Osteocyte (in vitro differentiated cells): ENCODE data around the gene CTCFL. TPM values are rescaled to one million over a fixed set of nuclear protein-coding genes. Genes with fewer than 3 reads are reported as not detected.
"Not testable (repeated sequence)": the region's sequence is repeated elsewhere in the genome, so short reads cannot be mapped to it uniquely, and the experiment has no call there.

ENCODE experiments used
- DNase-seq: peaks from one replicate; pipeline ENCODE4 v3.0.0; 2021; ENCODE audit warnings: mixed read lengths; ENCODE audit not compliant: unreplicated experiment; ENCODE audit errors: extremely low spot score
- H3K27ac Mint-ChIP-seq: one replicate; pipeline ENCODE4 v1.8.0; 2021; ENCODE audit warnings: mild to moderate bottlenecking, mixed read lengths; ENCODE audit not compliant: unreplicated experiment
- H3K27me3 Mint-ChIP-seq: one replicate; pipeline ENCODE4 v1.8.0; 2021; ENCODE audit warnings: mixed read lengths; ENCODE audit not compliant: unreplicated experiment
- H3K36me3 Mint-ChIP-seq: one replicate; pipeline ENCODE4 v1.8.0; 2021; ENCODE audit warnings: mixed read lengths; ENCODE audit not compliant: unreplicated experiment
- H3K4me1 Mint-ChIP-seq: one replicate; pipeline ENCODE4 v1.8.0; 2021; ENCODE audit warnings: mixed read lengths; ENCODE audit not compliant: unreplicated experiment
- H3K4me3 Mint-ChIP-seq: one replicate; pipeline ENCODE4 v1.8.0; 2021; ENCODE audit warnings: mild to moderate bottlenecking, moderate library complexity, mixed read lengths; ENCODE audit not compliant: unreplicated experiment
- H3K9me3 Mint-ChIP-seq: one replicate; pipeline ENCODE4 v1.8.0; 2021; ENCODE audit warnings: mixed read lengths; ENCODE audit not compliant: unreplicated experiment
- CTCF ChIP-seq: fragments of 200-600 bp; sonication (generic); IDR thresholded peaks from 2 replicates; pipeline ENCODE4 v1.5.0; 2021; ENCODE audit warnings: antibody characterized with exemption, mild to moderate bottlenecking, moderate library complexity
- total RNA-seq: library from RNA; stranded (reverse); gene quantifications from 2 replicates; pipeline ENCODE4 v1.2.1, GENCODE V29; 2021

CTCFL gene
- total RNA-seq, 1 donor from 2014 or later = not detected

- no peaks in the 10 kb centered on the region for H3K9me3 Mint-ChIP-seq
- H3K27ac Mint-ChIP-seq = no peak overlapping the region
- DNase-seq = no peak
- H3K36me3 Mint-ChIP-seq = no peaks in the 10 kb centered on the region
- peaks cover 10% of the 10 kb centered on the region for H3K27me3 Mint-ChIP-seq
- no peaks in the 10 kb centered on the region for H3K4me1 Mint-ChIP-seq
- H3K4me3 Mint-ChIP-seq = no peak overlapping the region
- no peak for TF ChIP-seq CTCF
Measured at GRCh38 chr20:57522380-57523140, 2.4 kb downstream of the CTCFL start.

GRCh38 chr20:57517904-57518303 is 7.0 kb downstream of the CTCFL start:
- H3K4me1 Mint-ChIP-seq = peaks cover 6% of the 10 kb centered on the region
- H3K27me3 Mint-ChIP-seq = peaks cover 10% of the 10 kb centered on the region
- H3K9me3 Mint-ChIP-seq = no peaks in the 10 kb centered on the region
- no peaks in the 10 kb centered on the region for H3K36me3 Mint-ChIP-seq
- no peak overlapping the region for H3K4me3 Mint-ChIP-seq
- no peak for DNase-seq
- no peak for TF ChIP-seq CTCF
- H3K27ac Mint-ChIP-seq = no peak overlapping the region

GRCh38 chr20:57514273-57514751 is 10.6 kb downstream of the CTCFL start:
- Mint-ChIP-seq H3K4me3 (no peak overlapping the region), H3K36me3 (no peaks in the 10 kb centered on the region), H3K27me3 (no peaks in the 10 kb centered on the region), H3K9me3 (no peaks in the 10 kb centered on the region), H3K27ac (no peak overlapping the region), H3K4me1 (peaks cover 11% of the 10 kb centered on the region)
- DNase-seq = no peak
- TF ChIP-seq CTCF = peak; percentile 92

GRCh38 chr20:57513199-57513598 is 11.7 kb downstream of the CTCFL start:
- Mint-ChIP-seq H3K9me3 (no peaks in the 10 kb centered on the region), H3K4me3 (no peak overlapping the region), H3K4me1 (peaks cover 19% of the 10 kb centered on the region), H3K27me3 (no peaks in the 10 kb centered on the region), H3K36me3 (no peaks in the 10 kb centered on the region), H3K27ac (no peak overlapping the region)
- no peak for TF ChIP-seq CTCF
- no peak for DNase-seq

GRCh38 chr20:57512432-57512831 is 12.5 kb downstream of the CTCFL start:
- Mint-ChIP-seq H3K4me3 (no peak overlapping the region), H3K27me3 (no peaks in the 10 kb centered on the region), H3K27ac (no peak overlapping the region), H3K4me1 (peaks cover 23% of the 10 kb centered on the region), H3K36me3 (no peaks in the 10 kb centered on the region), H3K9me3 (no peaks in the 10 kb centered on the region)
- no peak for TF ChIP-seq CTCF
- DNase-seq = no peak

GRCh38 chr20:57511709-57512108 is 13.2 kb downstream of the CTCFL start:
- H3K27me3 Mint-ChIP-seq, H3K36me3 Mint-ChIP-seq, H3K9me3 Mint-ChIP-seq, H3K4me3 Mint-ChIP-seq, DNase-seq, H3K27ac Mint-ChIP-seq: not testable (repeated sequence)
- peaks cover 30% of the 10 kb centered on the region for H3K4me1 Mint-ChIP-seq
